A204.1 (cell line): ENCODE data around the gene WDR73.
"Not testable (repeated sequence)": the region's sequence is repeated elsewhere in the genome, so short reads cannot be mapped to it uniquely, and the experiment has no call there.

Source experiments
- FAIRE-seq: peaks from 2 replicates; lab custom pipeline; 2012; peaks lifted over from hg19 to GRCh38; lab: Jason Lieb, UNC

The WDR73 gene

DNA sequence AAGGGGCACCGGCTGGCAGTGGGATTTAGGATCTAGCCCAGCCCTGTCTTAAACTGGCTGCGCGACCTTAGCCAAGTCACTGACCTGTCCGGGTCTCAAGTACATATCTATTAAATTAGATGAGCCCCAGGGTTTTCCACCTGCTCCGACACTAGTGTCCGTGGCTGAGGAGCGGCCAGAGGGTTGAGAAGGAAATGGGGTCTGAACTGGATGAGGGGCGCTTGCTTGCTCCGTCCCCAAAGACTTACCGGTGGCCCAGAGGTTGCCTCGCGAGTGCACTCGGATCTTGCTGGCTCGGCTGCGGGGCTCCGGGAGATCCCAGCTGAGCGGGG is 3.6 kb upstream of the WDR73 start:
- no peak for FAIRE-seq

DNA sequence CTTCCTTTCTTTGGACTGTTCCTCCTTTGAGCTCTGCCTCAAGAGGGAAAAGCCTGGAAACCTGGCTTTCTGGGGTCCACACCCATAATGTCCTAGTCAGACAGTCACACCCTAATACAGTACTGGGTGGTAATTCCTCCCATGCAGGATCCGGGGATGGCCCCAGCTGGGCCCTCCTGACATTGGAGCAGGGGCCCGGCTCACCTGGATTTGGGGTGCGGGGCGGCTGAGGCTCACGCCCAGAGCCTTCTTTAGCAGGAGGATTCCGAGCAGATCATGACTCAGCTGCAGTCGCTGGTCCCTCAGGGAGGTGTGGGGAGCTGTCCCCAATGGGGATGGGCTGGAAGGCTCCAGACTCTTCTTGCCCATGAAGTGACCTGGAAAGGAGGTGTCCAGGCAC is 2.9 kb upstream of the WDR73 start:
- FAIRE-seq, result no peak

DNA sequence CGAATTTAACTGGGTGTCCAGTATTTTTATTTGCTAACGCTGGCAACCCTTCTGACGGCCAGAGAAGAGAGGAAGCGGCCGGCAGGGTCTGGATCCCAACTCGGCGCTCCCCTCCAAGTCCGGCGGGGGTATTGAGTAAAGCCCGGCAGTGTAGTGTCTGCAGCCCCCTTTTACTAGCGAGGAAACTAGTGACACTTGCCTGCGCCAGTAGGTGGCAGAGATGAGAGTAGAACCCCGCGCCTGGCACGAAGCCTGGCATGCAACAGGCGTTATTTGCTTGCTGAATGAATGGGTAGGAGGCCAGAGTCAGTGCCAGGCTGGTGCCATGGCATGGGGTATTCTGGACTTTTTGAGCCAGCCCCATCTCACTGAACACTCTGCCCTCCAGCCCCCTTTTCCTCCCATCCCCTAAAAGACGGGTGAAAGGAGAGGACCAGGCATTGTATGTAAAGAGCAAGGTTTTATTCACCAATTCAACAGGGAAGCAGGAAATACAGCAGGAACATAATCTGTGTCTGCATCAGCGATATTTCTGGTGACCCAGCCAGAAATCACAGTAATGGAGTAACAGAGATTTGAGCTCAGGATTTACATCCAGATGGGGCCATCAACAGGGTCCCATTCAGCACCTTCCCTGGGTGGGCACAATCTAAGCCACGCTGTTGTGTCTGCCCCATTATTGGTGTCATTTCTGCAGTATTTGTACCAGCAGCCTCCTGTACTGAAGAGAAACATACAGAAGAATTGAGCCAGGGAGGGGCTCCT is 788 bp upstream of the WDR73 start:
- no peak for FAIRE-seq

DNA sequence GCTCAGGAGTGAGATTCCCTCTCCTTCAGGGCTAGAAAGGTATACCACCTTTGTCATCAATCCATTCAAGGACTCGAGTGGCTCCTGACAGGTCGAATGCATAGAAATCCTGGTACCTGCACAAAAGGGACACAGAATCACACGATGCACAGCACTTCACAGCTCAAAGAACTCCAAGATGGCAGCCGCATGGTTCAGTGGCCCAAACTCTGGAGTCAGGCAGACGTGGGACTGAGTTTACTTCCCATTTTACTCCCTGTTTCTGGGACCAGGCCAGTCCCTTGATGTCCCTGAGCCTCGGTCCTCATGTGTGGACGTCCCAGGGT is 536 bp downstream of the WDR73 start:
- no peak for FAIRE-seq

DNA sequence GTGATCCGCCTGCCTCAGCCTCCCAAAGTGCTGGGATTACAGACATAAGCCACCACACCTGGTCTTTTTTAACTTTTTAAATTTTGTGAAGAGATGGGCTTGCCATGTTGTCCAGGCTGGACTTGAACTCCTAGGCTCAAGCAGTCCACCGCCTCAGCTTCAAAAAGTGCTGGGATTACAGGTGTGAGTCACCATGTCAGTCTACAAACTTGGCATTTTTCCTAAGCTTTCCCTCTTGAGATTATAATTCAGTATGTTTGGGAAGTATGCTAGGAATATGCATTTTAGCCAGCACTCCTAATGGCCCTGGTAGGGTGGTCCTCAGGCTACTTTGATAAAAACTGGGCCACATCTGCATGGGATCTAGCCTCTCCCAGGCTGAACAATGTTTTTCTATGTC is 4.4 kb downstream of the WDR73 start:
- no peak for FAIRE-seq

DNA sequence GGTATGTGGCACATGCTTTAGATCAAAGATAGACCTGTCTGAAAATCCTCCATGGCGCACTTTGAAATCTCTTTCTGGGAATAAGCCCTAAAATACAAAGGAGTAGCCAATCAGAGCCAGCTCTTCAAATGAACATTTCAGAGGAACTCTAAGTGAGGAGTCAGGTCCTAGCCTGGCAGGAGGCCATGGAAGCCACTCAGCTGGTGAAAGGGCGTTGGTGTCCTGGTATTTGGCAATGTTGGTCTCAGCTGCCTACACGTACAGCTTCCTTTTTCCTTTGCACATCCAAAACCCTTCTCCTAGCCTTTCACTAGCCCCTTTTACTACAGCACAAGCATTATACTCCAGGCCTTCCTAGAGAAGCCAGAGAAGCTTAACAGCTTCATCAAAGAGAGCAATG is 5.5 kb downstream of the WDR73 start:
- FAIRE-seq, result no peak

DNA sequence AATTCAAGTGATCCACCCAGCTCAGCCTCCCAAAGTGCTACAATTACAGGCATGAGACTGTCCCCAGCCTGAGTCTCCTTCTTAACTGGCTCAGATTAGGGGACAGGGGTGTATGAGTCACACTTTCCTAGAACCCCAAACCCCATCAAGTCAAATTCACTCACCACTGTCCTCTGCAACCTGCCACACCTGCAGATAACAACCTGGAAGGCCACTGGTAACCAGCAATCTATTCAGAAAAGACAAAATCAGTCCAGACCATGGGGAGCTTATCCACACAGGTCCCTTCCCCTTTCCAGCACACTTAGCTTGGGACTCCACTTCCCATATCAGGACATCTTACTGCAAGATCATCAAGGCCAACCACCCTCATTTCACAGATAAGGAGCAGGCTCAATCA is 6.4 kb downstream of the WDR73 start:
- no peak for FAIRE-seq

DNA sequence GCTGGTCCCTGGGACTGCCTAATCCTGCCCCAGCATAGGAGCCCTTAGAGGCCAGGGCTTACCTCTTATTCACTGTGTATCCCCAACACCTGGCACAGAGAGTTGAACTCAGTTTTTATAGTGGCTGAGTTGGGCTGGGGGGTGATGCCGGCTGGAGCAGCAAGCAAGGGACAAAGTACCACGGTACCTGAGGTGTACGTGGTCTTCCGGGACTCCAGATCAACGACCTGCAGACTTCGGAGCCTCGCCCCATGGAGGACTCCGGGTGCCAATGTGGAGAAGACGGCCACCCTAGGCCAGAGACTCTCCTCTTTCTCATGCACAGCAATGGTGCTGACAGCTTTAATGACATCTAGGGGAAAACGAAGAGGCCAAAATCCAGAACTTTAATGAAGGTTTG is 8.1 kb downstream of the WDR73 start:
- FAIRE-seq, result no peak

DNA sequence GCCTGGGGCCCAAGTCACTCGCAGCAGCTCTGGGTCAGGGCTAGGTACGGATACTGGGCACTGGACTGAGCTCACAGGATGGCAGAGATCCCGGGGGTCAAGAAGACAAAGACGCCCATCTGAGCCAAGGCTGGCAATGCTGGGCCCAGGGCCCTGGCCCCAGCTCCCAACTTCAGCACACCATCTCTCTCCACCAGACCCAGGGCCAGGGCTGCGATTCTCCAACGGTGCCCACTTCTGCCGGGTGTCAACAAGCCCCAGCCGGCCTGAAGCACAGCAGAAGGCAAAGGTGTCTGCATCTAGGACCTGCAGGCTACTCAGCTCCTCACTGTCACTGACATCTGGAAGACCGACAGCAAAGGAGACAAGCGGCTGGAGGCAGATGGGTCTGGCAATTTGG is 8.6 kb downstream of the WDR73 start:
- no peak for FAIRE-seq

DNA sequence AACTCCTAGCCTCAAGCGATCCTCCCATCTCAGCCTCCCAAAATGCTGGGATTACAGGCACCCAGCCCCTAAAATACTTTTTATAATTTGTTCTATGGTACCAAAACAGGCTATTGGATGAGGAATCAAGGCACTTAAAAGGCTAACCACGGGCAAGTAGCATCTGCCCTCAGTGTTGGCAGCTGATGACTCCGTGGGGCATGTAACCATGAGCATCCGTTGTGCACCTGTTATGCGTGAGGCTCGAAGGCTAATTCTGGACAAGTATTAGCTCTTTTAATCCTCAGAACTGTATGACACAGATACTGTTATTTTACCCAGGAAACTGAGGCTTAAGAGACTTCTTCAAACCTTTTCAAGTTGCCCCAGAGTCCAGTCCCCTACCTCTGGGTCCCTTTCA is 10.2 kb downstream of the WDR73 start:
- FAIRE-seq, result no peak

DNA sequence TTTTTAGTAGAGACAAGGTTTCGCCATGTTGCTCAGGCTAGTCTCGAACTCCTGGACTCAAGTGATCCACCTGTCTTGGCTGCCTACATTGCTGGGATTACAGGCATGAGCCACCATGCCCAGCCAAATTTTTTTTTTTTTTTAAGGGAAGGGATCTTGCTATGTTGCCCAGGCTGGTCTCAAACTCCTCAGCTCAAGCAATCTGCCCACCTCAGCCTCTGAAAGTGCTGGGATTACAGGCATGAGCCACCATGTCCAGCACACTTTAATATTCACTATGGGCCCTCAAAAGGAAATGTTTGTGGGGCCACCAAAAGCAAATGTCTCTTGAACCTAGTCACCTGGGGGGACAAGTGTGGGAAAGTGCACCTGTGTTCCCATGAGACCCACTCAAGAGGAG is 11.4 kb downstream of the WDR73 start:
- FAIRE-seq, result not testable (repeated sequence)

DNA sequence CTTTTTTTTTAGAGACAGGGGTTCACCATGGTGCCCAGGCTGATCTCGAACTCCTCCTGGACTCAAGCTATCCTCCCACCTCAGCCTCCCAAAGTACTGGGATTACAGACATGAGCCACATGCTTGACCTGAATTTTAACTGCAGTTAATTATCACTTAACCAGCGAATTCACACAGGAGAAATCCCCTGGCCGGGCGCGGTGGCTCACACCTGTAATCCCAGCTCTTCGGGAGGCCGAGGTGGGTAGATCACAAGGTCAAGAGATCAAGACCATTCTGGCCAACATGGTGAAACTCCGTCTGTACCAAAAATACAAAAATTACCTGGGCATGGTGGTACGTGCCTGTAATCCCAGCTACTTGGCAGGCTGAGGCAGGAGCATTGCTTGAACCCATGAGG is 12.2 kb downstream of the WDR73 start:
- not testable (repeated sequence) for FAIRE-seq

DNA sequence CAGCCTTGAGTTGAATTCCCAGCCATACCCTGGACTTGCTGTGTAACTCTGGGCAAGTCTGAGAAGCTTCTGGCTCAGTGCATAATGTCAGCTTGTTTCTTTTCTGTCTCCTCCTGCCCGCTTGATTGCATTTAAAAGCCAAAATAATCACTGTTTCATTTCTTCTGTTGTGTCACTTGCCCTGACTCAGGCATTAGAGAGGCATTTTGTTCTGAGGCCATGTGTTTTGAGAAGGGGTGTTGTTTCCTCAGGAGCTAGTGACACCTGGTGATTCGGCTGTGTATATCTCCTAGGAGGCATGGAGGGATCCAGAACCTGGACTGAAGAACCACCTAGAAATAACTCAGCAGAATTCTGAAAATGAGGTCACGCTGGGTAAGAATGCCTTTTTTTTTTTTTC is 16.0 kb downstream of the WDR73 start:
- no peak for FAIRE-seq

DNA sequence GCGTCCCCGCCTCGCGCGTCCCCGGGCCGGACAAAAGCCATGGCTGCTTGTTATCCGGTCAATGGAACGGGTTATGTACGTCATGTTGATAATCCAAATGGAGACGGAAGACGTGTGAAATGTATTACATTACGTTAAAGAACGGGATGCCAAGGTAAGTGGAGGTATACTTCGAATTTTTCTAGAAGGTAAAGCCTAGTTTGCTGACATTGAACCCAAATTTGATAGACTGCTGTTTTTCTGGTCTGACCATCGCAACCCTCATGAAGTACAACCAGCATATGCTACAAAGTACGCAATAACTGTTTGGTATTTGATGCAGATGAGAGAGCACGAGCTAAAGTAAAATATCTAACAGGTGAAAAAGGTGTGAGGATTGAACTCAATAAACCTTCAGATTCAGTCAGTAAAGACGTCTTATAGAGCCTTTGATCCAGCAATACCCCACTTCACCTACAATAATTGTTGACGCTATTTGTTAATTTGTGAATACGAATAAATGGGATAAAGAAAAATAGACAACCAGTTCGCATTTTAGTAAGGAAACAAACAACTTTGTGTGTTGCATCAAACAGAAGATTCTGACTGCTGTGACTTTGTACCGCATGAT is 19.8 kb downstream of the WDR73 start:
- no peak for FAIRE-seq

DNA sequence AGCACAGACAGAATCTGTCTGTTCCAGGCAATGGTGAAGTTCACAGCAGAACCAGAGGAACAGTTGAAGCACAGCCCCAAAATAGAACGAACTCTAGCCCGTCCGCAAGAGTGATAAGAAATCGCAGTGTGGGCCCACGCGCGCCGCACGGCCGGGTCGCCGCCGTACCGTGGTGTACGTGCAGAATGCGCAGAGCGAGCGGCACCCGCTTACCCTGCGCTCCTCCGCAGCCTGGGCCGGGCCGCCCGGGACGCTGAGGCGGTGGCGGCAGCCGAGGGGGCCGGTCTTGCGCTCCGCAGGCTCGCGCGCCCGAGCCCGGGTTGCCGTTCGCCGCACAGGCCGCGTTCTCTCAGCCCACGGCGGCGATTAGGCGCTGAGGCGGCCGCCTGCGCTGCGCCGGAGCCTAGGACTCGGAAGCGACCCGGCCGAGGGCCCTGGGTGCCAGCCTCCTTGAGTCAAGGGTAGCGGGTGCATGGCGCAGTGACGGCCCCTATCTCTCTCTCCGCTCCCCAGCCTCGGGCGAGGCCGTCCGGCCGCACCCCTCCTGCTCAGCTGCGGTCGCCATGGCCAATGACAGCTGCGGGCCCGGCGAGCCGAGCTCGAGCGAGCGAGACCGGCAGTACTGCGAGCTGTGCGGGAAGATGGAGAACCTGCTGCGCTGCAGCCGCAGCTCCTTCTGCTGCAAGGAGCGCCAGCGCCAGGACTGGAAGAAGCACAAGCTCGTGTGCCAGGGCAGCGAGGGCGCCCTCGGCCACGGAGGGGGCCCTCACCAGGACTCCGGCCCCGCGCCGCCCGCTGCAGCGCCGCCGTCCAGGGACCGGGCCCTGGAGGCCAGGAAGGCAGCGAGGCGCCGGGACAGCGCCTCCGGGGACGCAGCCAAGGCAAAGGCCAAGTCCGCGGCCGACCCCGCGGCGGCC is 20.5 kb downstream of the WDR73 start:
- FAIRE-seq, result no peak

DNA sequence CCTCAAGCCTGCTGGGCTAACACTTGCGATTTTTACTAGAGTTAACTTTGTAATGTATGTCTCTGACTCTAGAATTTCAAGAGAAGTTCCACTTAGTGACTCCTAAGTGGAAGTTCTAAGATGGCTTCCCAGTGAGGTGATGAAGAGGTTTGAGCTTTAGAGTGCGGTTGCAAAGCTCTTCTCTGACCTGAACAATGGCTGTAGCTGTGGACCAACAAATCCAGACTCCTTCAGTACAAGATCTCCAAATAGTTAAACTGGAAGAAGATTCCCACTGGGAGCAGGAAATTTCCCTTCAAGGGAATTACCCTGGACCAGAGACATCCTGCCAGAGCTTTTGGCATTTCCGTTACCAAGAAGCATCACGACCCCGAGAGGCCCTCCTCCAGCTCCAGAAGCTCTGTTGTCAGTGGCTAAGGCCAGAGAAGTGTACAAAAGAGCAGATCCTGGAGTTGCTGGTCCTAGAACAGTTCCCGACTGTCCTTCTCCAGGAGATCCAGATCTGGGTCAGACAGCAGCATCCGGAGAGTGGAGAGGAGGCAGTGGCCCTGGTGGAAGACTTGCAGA is 22.3 kb downstream of the WDR73 start:
- FAIRE-seq, result no peak

DNA sequence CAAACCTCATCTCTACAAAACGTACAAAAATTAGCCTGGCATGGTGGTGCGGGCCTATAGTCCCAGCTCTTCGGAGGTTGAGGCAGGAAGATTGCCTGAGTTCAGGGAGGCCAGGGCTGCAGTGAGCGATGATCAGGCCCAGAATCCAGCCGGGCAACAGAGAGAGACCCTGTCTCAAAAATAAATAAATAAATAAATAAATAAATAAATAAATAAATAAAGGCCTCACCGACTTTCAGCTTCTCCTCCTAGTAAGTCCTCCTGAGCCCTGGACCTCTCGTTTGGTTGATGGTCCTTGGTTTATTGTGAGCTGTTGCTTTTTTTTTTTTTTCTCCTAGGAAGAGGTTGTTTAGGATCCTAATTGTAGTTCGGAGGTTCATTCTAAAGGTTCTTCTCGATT is 25.1 kb downstream of the WDR73 start:
- FAIRE-seq, result no peak

DNA sequence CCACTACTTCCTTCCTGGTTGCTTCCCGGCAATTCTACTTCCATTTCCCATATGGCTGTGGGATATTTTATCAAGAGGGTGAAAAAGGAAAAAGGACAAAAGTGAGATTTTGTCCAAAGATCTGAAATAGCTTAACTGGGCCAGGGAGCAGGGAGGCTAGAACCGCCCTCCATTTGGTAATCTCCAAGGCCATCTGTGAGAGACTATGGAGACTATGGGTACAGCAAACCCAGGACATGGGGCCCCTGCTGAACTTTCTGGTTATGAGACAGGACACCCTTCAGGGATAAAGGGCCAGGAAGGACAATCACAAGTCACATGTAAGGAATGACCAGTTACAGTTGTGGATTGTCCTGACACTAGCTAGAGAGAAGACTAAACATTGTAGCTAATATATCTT is 29.0 kb downstream of the WDR73 start:
- FAIRE-seq, result no peak

DNA sequence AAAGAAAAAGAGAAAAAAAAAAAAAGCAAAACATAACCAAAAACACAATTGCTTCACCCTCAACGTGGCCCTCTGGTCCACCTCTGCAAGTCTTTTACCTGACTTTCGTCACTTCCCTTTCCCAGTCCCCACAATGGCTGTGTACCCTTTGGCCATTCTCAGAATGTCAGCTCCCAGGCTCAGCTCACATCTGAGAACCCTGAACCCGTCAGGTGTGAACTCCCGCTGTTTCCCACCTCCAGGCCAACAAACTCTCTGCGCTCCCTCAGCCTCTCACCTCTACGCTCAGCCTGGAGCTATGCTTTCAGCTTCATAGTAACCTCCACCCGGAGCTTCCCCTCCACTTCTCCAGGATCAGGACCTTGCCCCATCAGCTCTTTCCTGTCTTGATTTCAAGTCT is 29.7 kb downstream of the WDR73 start:
- no peak for FAIRE-seq

DNA sequence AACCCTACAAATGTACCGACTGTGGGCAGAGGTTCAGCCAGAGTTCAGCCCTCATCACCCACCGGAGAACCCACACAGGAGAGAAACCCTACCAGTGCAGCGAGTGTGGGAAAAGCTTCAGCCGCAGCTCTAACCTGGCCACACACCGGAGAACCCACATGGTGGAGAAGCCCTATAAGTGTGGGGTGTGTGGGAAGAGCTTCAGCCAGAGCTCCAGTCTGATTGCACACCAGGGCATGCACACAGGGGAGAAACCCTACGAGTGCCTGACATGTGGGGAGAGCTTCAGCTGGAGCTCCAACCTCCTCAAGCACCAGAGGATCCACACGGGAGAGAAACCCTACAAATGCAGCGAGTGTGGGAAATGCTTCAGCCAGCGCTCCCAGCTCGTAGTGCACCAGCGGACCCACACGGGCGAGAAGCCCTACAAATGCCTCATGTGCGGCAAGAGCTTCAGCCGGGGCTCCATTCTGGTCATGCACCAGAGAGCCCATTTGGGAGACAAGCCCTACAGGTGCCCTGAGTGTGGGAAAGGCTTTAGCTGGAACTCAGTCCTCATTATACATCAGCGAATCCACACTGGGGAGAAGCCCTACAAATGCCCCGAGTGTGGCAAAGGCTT is 32.6 kb downstream of the WDR73 start:
- no peak for FAIRE-seq

DNA sequence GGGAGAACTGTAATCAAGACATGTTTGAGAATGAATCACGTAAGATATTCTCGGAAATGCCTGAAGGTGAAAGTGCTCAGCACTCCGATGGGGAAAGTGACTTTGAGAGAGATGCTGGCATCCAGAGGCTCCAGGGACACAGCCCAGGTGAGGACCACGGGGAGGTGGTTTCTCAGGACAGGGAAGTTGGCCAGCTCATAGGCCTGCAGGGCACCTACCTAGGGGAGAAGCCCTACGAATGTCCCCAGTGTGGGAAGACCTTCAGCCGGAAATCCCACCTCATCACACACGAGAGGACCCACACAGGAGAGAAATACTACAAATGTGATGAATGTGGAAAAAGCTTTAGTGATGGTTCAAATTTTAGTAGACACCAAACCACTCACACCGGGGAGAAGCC is 33.5 kb downstream of the WDR73 start:
- no peak for FAIRE-seq

DNA sequence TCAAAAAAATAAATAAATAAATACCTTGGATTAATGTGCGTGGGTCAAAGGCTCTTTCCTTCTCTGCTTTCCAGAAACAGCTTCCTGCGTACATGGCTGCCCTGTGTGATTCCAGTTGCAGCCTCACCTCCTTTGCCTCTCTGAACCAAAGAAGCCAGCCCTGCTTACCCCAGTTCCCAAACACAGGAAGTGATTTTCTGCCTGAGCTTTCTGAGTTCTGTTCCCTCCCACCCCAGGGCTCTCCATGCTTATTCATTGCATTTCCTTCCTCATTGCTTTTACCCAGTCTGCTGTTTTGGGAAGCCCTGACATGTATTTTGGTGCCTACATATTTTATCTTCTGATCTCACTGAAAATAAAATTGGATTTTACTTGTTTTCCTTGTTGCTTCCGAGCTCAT is 37.8 kb downstream of the WDR73 start:
- FAIRE-seq, result no peak

DNA sequence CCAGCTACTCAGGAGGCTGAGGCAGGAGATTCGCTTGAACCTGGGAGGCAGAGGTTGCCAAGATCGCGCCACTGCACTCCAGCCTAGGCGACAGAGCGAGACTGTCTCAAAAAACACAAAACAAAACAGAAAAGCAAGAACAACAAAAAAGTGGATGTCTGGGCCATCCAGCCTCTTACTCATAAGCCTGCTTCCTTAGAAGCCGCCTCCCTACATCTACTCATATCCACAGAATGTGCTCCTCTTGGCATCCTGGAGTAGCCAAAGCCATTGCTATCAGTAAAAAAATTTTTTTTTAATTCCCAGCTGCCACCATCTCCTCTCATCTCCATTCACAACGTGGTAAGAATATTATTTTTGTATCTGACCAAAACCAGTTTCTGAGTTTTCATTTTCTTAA is 42.5 kb downstream of the WDR73 start:
- FAIRE-seq, result no peak
